Effector CD8-positive, alpha-beta T cell (primary cell): ENCODE results near the gene MAN1C1.
"Not testable (repeated sequence)": the region's sequence is repeated elsewhere in the genome, so short reads cannot be mapped to it uniquely, and the experiment has no call there.

Experiments used
- DNase-seq: peaks from one replicate; lab custom pipeline; 2025; lab: John Stamatoyannopoulos, UW

MAN1C1 gene

GRCh38 chr1:25698252-25698651 is 81.7 kb downstream of the MAN1C1 start:
- DNase-seq = no peak

GRCh38 chr1:25699059-25699458 is 82.5 kb downstream of the MAN1C1 start:
- DNase-seq = not testable (repeated sequence)

DNA sequence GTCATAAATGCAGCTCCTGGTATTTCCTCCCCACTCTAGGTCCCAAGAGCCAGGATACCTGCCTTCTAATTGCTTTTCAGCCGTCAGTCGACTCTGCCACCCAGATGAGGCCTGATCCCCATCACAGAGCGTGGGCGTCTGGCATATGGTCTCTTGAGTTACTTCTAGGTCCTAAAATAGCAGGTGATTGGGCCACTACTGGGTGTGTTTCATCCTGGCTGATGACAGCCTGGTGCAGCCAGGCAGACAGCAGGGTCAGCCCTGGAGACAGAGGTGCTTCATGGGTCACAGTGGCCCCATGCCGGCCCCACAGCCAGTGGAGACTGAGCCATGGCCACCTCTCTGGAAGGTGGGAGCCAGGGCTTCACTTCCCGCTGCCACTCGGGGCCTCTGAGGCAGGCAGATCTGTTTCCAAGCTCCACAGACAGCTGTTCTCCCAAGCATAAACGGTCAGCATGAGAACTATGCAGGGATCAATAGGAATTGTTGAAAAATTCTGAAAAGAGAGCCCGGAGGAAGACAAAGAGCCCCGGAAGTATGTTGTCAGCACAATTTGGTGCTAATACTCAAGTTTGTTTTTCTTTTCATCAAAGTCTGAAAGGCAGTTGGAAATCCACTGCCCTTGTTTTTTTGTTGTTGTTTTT is 83.0 kb downstream of the MAN1C1 start:
- no peak for DNase-seq

- DNase-seq = no peak
Observed at GRCh38 chr1:25700144-25700523, 83.5 kb downstream of the MAN1C1 start.

DNA sequence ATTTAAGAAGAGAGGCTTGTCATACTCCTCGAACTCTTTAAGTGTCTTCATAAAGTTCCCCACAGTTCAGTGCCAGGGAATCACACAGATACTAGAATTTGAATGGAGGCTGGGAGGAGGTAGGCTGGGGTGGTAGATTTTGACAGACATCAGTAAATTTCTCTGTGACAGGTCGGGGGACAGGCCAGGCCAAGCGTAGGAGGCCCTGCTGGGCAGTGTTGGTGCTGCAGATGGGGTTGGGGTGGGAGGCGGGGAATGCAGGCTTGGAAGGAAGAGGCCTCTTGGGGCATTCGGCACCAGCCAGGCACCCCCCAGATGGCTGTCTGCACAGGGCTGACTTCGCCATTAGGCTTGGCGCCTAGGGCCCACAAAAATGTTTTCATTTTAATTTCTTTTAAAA is 84.0 kb downstream of the MAN1C1 start:
- DNase-seq = no peak

GRCh38 chr1:25701030-25701785 is 84.6 kb downstream of the MAN1C1 start:
- DNase-seq = no peak

DNA sequence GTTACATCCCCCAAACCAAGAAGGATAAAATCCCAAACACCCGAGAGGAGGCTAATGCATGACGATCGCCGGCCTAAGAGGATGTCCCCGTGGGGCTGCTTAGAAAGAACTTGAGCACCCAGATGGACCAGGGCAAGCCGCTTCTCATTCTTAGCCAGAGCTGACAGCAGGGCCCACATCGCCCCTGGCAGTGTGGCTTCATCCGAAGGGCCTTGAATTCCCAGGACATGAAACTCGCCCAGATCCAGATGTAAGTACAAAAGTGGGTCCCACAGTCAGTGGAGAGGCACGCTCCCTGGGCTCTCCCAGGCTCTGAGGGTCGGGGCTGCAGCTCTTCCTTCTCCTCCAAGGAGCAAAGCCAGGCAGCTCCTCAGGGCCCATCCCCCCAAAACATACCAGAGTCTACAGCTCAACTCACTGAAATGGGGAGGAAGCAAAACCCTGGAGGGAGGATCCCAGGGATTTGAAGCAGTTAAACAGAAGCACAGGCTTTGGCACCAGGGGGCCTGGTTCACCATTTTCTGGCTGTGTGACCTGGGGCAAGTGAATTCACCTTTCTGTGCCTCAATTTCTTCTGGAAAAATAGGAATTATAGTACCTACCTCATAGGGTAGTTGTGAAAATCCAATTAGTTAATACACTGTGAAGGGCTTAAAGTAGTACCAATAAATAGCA is 85.6 kb downstream of the MAN1C1 start:
- DNase-seq = no peak

- no peak for DNase-seq
Observed at GRCh38 chr1:25703041-25703440, 86.5 kb downstream of the MAN1C1 start.

DNA sequence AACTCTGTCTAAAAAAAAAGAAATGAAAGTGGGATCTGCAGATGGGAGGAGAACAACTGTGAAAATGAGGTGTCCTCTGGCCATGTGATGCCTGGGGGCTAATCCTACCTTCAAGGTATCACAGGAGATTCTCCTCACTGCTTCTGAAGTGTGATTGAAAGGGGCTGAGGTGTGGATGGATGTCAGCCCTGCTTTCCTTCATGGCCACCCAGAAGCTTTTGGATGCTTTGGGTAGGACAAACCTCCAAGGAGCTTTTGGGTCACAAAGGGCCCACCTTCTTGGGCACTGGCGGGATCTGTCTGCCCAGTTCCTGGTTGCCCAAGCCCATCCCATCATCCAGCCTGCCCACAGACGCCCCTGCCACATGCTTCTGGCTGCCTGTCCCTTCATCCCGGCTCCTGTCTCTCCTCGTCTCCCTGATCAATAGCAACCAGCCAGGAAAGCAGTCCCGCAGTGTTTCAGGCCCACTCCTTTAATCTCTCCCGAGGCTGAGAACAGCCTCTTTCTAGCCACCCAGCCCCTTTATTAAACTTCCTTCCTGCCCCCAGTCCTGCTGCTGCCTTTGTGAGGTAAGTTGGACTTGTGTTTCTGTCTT is 87.2 kb downstream of the MAN1C1 start:
- no peak for DNase-seq

DNA sequence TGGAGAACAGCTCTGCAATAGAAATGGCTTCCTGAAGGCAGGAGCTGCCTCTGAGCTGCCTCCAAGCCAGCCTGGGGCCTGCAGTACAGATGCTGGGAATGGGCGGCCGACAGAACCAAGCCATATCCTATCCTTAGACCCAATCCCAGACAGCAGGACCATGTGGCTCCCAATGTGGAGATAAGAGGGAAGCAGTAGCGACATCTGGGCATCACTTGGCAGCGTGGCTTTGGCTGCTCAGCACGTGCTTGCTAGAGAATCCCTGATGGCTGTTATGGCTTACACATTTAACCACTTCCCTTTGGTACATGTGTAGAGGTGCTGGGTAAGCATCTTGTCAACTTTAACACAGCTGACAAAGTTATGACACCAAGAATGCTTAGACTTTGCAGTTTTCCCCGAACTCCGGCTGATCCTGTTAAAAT is 87.7 kb downstream of the MAN1C1 start:
- DNase-seq = no peak

- DNase-seq = no peak
Observed at GRCh38 chr1:25705699-25706098, 89.1 kb downstream of the MAN1C1 start.

DNA sequence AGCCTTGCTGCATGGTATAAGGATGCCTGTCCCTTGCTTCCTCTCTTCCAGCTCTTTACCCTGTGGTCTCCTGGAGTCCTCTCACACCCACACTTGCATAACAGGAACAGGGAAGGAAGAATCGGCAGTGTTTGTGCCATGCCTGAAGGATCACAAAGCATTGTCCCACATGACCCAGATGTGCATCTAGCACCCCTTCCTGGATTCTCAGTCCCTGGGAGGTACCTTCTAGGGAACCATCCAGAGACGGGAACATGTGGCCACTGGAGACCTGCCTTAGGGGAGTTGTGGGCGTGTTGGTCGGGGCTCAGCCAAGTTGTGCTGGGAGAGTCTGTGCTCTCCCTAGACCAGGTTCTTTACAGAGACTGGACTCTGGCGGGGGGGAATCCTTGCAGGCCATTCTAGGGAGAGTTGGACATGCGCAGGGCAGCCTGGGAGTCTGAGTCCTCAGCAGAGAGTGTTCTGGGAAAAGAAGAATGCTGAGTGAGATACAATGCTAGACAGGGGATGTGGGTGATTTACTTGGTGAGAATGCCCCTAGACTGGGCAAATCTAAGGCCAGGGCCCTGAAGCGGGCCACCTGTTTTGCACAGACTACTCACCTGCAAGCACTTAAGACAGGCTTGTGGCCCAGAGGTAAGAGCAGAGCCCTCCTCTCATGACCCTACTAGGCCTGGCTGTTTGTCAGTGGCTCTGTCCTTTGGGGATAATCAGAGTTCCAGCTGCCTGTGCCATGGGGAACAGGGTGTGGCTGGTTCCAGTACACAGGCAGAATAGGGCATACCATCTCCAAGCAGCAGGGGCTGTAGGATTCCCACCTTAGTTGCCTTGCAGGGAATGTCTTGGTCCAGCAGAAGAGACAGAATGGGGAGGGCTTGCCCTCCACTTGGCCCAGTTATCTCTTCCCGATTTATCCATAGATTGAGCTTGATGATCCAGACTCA is 89.8 kb downstream of the MAN1C1 start:
- DNase-seq = no peak

DNA sequence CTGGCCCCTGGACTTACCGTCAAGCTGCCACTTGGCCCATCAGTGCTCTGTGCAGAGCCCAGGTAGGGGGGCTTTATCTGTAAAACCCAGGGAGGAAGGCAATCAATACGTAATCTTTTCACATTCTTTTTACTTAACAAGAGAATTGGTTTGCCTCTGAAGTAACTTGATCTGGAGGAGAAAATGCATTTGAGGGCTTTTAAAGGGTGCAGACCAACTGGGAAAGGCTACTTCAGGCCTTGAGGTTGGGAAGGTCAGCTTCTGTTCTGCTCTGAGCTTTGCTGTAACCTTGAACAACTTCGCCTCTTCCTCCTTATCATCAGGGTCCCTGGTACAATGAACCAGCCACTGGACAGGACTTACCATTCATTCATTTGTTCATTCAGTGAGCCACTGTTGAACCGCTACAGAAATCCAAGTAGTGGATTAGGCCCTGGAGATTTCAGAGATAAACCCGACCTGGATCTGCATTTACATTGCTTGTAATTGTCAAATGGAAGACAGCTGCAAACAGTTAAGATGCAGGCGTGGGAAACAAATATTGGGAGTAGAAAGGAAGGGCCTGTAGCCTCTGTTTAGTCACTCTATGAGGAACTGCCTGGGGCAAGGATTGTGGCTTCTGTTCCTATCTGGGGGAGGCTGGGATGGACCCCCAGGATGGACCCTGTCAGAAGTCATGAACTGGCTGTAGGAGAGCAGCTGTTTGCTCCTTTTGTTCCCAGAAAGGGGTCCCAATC is 90.9 kb downstream of the MAN1C1 start:
- no peak for DNase-seq

DNA sequence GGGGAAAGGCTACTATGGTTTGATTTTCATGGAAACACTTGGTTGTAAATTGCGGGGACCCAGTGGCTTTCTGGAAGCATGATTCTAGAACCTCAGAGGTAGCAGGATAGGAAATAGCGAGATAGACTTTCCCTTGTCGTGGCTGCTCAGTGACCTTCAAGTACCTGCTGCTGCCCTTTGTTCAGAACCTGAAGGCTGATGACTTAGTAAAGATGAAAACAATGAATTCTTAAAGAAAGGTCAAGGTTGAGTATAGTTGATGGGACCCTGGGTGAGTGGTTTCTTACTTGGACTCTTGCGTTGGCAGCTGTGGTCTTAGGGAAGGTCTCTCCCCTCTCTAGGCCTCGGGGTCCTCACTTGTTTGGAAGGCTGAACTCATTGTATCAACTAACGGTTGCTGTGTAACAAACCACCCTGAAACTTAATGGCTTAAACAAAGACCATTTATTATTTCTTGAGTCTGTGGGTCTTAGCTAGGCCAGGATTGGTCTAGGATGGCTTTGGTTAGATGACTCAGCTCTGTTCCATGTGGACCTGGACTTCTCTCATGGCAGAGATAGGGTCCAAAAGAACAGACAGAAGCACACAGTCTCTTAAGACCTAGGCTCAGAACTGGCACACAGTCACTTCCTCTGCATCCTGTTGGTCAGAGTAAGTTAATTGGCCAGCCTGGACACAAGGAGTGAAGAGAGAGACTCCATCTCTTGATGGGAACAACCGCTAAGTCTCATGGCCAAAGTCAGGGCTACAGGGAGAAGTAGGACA is 94.2 kb downstream of the MAN1C1 start:
- DNase-seq = no peak

DNA sequence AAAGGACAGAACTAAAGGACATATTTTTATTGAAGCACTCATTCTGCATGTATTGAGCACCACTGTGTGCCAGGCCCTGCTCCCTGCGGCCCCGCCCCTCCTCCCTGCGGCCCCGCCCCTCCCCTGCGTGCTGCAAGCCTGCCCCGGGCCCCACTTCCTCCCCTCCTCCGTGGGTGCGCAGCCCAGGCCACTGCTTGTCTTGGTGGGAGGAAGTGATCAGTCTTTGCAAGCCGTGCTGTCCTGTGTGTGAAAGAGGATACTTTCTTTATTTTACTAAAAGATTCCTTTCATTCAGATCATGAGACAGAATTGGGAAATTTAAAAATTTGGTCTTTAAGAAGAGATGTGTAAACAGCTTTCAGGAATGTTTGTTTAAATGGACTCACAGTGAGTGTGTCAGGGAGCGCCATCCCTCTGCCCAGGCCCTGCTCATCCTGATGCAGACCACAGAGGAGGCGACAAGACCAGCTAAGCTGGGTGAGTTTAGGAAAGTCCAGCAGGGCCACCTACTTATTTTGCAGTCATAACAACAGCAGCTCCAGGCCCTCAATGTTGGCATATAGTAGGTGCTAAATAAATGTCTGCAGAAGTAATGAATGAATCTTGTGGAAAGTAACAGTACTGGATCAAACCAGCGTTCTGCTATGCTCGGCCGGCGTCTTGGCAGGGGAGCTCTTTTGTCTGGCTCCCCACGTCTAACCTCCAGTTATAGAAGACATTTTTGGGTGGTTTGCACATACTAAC is 95.1 kb downstream of the MAN1C1 start:
- peak; percentile 24 for DNase-seq

DNA sequence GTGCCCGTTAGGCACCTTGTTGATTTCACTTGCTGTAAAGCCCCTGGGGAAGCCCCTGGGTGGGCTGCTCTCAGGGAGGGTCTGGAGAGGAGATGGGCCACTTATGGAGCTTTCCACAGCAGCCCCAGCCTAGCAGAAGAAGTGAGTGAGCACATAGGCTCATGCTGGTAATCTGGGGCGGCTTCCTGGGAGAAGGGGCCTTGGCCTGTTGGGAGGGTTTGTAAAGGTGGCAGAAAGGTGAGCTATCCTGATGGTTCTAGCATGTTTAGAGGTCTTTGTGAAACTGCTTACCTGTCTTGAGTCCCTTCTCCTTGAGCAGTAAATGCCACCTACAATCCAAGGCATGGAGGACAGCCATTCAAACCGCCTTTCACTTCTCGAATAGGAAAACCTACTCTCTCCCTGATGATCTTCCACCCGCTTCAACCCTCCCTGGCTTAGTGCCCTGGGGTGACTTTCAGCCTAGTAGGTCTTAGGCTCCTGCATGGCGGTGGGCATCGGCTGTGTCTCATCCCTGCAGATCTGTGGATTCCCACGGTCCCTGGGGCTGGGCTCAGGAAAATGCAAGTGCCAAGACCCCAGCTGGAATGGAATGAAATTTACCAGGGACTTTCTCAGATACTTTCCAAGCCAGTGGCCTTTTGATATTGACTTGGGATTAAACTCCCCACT is 95.8 kb downstream of the MAN1C1 start:
- DNase-seq = no peak

GRCh38 chr1:25713961-25714360 is 97.4 kb downstream of the MAN1C1 start:
- DNase-seq = no peak

- DNase-seq = no peak
Observed at GRCh38 chr1:25714372-25714931, 97.9 kb downstream of the MAN1C1 start.
